K562 treated with DMSO at 1 percent for 12 hours (cell line): Measurements from ENCODE around the gene TEX50. TPM values are rescaled to one million over a fixed set of nuclear protein-coding genes. Genes with fewer than 3 reads are reported as not detected.

Source experiments
- total RNA-seq: library from RNA; unstranded; fragments of 300-600 nt; gene quantifications from 2 replicates; pipeline ENCODE4 v1.2.3, GENCODE V29; 2022; ENCODE audit not compliant: insufficient read depth

The TEX50 gene, protein sequence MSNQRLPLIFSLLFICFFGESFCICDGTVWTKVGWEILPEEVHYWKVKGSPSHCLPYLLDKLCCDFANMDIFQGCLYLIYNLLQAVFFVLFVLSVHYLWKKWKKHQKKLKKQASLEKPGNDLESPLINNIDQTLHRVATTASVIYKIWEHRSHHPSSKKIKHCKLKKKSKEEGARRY
- not detected in 2 replicates for total RNA-seq

DNA sequence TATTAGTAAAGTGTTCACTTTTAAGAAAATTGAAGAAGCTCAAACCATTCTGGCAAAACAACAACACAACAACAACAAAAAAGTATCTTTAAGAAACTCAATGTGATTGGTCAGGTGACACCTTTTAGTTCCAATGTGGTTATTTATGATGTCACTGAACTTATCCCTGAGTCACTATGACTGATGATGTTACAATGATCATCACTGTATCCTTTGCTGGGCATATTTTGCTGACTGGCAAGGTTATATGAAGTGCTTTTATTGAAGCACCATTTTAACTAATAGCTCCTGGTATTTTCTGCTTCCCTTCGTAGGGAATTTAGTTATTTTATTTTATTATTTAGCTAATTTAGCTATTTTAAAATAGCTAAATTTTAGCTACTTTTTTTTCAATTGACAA lies at the start of gene TEX50:
TEX50 (plus strand) TSS at position 223 of the 400 bp plus-strand sequence. CDS start 184 bp downstream, outside the sequence.

DNA sequence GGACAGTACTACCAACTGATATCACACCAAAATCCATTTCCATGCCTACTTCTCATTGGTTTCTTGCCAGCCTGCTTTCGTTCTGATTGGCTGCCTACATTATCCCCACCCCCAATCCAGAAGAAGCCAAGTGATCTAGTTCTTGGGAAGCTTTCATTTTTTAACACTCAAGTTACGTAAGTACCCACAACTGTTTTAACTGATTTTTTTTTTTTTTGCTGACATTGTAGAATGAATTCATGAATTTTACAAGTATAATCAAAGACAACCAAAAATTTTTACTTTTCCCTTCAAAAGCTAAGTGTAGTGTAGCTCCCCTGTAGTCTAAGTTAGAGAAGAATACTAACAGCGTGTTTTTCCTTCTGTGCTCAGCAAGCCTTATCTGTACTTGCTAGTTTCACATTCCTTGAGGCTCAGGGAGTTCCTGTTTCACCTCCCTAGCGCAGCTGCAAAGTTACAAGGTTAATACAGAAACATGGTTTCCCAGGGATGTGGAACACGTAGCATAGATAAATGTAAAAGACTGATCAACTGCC lies 32.0 kb upstream of the TEX50 start, which contains the start of gene SLC9C2:
SLC9C2 (minus strand) TSS at position 17 of the 536 bp plus-strand sequence. CDS start 1,296 bp downstream, outside the sequence.

DNA sequence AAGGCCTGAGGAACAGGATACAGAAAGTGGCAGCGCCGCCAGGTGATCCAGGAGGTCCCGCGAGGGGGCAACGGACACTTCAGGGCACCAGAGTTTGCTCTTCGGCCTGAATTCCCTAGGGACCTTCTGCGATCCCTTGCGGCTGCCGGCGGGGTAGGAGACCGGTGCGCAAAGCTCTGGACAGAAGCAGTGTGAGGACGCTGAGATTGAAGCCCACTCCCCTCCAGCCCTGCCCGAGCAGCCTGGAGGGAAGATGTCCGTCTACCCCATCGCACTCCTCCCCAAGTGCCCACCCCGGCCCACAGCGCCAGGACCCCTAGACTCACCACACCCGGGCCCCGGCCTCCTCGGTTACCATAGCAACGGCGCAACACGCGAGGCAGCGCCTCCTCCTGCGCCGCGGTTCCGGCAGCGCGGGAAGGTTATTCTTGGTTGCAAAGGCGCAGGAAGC lies 34.4 kb downstream of the TEX50 start, which contains the start of gene ANKRD45:
ANKRD45 (minus strand) TSS at position 361 of the 451 bp plus-strand sequence. CDS start 10,433 bp downstream, outside the sequence.

Other genes starting within 250 kb of the TEX50 start
- 258 and 304 TPM in 2 replicates for gene PRDX6, start 158.0 kb upstream of the TEX50 start, total RNA-seq
- not detected in 2 replicates for gene SLC9C2, start 32.3 kb upstream of the TEX50 start, total RNA-seq
- not detected in 2 replicates for gene ANKRD45, start 34.5 kb downstream of the TEX50 start, total RNA-seq
- 6.2 and 34.7 TPM in 2 replicates for gene KLHL20, start 79.6 kb downstream of the TEX50 start, total RNA-seq
- 12.3 and 33.9 TPM in 2 replicates for gene DARS2, start 189.3 kb downstream of the TEX50 start, total RNA-seq
- 10.2 and 22.5 TPM in 2 replicates for gene CENPL, start 189.5 kb downstream of the TEX50 start, total RNA-seq
- 2,253 and 2,734 TPM in 2 replicates for gene GAS5, start 232.7 kb downstream of the TEX50 start, total RNA-seq
- gene ZBTB37, start 233.0 kb downstream of the TEX50 start, total RNA-seq, result 0.40 and 5.3 TPM in 2 replicates